ENCODE measurements around the gene CISD3.

CISD3 gene

DNA sequence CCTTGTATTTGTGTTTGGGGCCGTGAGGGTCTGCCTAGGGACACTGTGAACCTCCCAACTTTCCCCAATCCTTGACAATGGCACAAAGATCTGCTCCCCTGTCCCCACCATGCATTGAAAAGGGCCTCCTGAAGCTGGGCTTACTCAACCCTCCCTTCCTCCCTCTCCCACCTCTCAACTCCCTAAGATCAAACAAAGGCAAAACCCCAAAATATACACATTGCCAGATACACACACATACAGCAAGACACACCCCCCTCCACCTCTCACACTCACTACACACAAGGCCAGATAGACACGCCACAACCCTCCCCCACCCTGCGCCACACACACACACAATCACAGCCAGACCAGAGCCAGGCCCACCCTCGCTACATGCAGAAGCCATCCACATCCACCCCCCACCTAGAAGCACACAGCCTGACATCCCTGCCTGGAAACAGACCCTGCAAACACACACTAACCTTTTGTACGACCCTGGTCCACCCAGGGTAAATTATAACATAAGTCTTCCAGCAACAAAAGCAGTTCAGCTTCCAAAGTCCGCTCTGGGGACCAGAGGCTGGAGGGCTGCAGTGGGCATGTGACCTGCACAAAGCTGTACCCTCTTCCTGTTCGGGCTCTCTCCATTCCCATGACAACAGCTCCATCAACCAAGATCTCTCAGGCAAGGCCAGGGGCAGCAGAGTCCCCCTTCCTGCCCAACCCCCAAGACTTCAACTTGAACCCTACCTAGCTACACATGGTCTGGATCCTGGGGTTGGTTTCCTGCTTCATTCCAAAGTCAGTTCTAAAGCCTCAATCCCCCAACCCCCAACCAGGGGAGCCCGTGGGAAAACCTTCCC lies 16.1 kb downstream of the CISD3 start:
- no peak for DNase-seq

DNA sequence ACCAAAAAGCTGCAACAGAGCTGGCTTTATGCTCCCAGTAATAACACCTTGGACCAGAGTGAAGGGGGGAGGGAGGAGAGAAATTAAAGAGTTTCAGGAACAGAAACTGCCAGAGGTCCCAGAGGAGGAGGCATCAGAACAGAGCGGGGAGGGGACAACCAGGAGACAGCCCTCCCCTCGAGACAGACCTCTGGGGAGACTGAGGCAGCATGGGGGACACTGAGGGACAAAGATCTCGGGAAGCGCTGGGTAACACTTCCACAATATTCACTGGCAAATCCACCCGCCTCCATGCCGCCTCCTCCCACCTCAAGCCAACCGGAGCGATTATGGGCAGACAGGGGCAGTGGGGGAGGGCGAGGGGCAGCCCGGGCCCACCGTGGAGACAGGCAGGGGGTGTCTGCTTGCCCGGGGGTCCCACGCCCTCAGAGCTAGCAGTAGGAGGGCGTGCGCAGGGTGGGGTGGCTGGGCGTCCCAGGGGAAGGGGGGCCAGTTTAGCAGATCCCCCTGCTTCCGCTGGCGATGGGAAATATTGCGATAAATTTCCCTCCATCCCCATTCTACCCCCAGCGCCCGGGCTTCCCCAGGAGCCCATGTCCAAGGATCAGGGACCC lies 16.8 kb downstream of the CISD3 start:
- no peak for DNase-seq

DNA sequence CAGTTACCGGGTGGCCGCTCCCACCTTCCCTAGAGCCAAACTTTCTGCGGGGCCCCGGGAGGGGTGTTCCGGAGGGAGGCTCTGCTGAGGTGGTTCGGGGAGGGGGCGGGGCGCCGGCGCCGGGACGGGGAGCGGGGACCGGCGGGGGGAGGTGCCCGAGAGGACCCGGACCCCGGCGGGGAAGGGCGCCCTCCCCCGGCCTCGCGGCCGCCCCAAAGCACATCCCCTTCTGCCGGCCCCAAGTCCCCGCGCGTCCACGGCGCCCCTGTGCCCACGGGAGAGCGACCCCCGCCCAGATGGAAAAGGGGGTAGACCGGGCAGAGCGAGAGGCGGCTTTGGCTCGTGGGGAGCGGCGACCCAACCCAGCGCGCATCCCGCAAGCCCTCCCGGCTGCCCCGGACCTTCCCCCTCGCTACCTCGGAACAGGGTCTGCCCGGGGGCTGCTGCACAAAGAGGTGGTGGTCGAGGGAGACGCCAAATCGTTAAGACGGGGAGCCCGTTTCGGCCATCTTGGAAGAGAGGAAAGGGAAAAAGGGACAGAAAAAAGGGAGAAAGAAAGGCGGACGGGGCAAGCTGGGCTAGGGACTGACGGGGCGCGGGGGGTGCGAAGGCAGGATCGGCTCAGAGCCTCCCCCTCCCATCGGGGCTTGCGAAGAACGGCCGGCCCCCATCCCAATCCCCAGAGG lies 17.5 kb downstream of the CISD3 start:
- DNase-seq, result no peak

DNA sequence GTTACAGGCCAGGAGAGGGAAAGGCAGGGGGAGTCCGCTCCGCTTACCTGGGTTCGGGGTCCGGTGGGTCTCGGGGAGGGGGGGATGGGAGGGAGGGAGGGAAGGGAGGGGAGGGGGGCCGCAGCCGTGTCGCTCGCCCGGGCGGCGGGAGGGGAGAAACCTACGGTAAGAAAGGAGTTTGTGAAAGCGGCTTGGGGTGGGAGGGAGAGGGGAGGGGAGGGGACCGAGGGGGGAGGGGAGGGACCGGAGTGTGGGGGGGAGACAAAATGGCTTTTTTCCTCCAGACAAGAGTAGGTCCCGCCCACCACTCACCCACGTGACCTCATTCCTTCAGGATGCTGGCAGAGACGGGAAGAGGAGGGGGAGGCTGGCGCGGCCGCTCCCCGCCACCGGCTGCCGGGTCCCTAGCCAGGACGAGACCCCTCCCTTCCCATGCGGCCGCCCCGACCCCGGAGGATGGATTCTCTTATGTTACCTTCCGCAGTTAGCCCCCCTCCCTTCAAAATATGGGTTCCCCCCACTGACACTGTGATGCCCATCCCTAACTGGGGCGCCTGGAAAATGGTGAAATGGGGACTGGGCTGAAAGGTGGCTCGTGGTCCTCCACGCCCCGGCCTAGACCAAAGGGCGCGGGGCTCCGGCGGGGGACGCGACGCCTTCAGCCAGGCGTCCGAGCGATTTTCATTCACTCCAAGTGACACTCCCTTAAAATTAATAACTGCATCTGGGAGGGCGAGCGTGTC lies 18.2 kb downstream of the CISD3 start, which contains the start of gene PCGF2:
Gene PCGF2, minus strand, starts transcription at position 188 of the 743 bp plus-strand sequence. CDS start 7,934 bp downstream, outside the sequence.
- DNase-seq, result peak; percentile 93

DNA sequence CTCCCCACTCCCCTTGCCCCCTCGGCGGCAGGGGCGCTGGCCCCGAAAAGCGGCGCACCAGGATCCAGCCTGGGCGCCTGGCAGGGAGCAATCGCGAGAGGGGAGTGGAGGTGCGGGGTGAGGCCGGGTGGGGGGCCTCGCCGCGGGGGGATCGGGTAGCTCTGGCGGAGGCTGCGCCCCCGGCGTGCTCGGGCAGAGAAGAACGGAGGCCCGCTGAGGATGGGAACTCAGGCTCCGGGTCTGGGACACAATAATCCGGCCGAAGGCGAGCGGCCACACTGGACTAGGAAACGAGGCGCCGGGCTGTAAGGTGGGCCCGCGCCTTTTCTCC lies 18.7 kb downstream of the CISD3 start:
- DNase-seq, result no peak

DNA sequence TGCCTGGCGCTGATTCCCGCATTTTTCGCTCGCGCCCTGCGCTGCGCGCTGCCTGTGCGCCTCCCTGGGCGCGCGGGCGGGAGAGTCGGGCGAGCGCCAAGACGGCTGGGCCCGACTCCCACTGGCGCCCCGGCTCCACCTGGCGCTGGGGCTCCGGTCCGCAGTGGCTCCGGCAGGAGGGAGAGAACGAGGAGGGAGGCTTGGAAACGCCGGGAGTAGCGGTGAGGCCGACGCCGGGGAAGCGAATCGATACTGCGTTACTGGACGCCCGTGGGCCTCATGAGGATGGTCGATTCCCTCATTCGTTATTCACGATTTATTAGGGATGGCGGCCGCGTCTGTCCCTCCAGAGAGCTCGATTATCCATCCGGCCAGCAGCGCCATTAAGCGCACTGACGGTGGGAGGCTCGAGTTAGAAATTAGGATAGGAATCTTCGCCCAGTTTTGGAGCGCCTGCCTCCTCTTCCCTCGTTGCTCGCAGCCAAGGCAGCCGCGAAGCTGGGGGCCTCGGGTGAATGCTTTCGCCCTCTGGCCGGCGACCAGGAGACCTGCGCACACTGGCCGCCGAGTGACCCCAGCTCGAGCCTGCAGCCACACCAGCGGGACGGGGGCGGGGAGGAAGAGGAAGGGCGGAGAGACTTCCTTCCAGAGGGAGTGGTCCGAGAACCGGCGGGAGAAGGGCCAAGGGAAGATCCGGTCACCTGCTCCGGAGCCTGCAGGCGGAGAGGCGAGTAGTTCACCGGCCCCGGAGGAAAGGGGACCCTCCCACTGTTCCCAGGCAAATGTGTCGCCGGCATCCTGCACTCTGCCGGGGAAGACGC lies 19.3 kb downstream of the CISD3 start:
- DNase-seq, result peak; percentile 56

DNA sequence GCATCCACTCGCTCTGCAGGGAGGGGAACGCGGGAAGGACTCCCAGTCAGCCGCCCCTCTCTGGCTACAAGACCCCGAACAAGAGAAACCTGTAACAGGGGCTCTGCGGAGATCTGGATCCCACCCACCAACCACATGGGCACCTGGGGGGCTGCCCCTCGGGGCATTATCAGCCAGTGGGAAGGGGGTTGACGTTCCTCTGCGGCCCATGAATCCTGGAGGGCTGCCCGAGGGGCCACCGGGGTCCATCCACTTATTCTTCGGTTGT lies 19.8 kb downstream of the CISD3 start:
- DNase-seq, result no peak

DNA sequence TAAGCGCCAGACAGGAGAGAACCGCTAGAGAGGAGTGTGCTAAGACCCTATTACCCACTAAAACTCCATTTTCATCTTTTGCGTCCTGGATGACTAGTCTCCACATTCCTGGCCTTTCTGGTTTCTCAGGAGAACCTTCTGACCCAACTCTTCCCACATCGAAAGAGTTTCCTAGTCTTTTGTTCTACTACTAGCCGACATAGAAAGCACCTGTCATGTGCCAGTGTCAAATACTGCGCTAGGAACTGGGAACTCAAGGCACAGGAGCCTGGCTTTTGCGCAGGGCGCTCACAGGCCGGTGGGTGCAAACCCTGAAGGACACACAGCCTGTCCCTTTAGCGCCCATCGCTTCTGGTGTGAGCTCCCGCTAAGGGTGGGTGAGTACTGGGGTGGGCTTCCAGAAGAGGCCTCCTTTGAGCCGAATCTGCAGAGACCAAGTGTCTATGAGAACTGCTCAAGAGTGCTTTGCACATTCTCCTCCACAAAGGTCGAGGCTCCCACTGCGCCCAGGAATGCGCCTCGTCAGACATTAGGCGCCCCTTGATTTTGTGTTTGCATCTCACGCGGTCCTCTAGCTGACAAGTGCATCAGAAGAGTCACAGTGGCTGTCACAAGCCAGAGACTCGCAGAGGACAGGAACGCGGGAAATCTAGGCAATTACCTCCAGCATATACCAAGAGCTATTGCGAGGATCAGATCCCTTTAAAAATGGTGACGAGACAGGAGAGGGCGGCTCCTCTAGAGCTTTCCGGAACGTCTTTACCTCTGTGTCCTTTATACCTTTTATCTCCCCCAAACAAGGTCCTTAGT lies 20.4 kb downstream of the CISD3 start:
- DNase-seq, result no peak

DNA sequence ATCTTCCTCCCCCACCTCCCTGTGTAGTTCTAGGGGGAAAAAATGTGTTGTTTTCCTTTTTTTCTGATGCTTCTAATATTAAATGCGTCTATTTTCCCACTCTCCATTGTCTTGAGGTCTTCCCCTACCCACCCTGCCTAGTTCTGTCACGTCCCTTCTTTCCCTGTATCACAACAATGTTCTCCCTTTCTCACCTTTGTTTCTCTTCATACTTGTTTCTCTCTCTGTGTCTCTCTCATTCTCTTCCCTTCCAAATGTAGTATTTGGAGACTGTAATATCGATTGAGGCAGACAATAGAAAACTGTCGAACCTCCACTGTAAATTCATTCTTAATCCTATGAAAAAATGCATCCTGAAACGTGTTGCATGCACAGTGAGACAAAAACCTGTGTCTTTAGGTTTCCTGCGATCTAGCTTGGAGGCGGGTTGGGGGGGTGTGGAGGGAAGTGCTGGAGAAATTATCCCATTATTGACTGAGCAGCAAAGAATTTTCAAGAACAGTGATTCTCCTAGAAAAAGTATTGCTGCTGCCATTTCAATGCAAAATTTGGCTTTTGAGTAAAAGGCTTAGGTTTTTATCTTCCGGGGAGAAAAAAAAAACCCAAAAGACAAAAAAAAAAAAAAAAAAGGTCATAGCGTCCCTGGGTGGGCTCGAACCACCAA lies 21.1 kb downstream of the CISD3 start:
- no peak for DNase-seq

DNA sequence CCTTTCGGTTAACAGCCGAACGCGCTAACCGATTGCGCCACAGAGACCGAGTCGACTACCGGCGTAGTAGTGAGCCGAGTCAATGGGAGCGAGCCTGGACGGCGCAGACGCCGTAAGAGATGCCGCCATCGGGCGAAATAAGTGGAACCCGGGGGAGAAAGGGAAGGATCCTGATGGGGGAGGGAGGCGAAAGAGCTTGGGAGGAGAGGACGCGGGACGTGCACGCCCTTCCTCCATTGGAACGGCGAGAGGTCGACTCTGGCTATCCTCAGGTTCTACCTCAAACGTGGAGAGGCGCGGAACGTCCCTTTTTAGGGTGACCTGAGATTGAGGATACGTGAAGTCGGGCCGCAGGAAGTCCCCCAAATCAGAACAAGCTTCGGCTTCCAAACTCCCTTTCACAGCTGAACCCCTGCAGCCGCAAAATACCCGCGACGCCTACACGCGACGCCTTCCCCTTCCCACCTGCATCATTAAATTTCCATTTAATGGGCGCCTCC lies 21.7 kb downstream of the CISD3 start:
- peak; percentile 87 for DNase-seq

DNA sequence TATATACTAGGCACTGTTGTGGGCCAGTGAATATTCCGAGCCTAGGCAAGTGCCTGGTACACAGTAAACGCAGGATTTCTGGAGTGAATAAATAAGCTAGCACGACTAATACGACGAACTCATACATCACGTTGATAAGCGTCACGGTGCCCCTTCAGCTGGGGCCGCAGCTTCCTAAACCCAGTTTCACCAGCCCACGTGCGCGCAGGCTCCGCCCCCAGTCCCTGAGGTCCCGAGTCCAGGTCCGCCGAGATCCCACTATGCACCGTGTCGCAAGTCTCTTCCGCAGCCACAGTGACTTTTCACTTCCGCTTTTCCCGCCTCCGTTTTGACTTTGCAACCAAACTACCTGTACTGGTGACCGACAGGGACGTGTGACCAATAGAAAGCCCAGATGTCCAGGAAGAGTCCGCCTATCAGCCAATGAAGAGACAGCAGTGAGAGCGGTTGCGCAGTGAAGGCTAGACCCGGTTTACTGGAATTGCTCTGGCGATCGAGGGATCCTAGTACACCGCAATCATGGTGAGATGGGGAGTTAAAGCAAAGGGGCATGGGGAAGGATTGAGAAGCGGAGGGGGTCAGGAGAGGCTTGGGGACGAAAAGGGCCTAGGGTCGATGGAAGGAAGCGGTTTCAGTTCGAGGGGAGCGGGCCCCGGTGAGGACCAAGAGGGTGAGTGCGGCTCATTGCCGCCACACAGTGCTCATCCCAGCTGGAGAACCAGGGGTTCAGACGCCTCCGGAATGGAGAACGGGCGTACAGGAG lies 22.3 kb downstream of the CISD3 start, which contains the start of gene PSMB3:
Gene PSMB3, plus strand, starts transcription at position 434 of the 763 bp plus-strand sequence. Its CDS starts 86 bp downstream, at position 520.
- peak; percentile 100 for DNase-seq

DNA sequence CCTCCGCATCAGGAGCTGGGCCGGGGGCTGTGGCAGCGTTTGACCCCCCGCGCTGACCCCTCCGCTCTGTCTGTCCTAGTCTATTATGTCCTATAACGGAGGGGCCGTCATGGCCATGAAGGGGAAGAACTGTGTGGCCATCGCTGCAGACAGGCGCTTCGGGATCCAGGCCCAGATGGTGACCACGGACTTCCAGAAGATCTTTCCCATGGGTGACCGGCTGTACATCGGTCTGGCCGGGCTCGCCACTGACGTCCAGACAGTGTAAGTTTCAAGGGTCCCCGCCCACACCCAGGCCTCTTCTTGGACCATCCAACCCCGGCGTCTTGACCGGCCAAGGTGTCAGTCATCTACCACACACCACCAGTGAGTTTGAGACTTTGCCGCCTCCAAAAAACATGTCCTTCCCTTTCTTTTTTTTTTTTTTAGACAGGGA lies 22.9 kb downstream of the CISD3 start:
- DNase-seq, result no peak

DNA sequence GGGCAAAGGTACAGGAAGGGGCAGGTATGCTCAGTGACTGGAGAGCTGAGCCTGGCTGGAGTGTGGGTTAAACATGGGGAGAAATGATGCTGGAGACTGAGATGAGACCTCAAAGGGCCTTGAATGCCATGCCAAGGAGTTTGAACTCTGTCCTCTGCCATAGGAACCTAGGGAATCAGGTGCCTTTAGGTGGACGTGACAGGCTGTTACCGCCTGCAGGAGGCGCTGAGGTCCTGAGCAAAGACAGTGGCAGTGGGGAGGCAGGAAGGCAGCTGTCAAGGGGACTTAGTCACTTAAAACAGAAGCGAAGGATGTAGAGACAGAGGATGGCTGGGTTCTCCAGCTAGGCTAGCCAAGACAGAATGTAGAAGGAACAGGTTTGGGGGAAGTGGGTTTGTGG lies 31.5 kb downstream of the CISD3 start:
- DNase-seq, result peak; percentile 37

DNA sequence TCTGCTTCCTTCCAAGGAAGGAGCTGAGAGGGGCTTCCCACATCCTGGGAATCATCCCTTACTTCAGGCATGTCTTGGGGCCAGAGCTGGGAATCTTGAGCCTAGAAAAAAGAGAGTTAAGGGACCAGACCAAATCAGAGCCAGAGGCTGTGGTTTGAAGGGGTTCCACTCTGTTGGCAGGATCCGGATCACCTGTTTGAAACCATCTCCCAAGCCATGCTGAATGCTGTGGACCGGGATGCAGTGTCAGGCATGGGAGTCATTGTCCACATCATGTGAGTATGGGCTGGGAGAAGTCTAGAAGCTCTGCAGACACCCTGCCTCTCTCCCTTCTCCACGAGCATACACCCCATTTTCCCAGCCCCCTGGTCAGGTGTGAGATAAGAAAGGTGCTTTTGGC lies 32.1 kb downstream of the CISD3 start:
- no peak for DNase-seq

DNA sequence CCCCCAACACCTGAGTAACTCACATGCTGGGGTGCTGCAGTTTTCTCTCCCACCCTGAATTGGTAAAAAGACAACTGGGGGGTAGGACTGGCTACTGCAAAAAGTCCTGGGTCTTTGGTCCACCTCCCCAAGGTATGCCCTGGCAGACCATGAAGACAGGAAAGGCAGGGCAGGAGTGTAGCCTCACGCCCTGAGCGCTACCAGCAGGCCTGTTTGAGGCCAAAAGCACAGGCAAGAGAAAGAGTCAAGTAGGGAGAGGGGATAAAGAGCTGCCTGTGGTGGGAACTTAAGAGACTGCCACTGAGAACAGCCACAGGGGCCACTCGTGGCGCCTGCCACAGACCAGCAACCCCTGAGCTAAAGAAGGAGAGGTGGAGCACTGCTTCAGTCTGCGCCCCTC lies 36.2 kb downstream of the CISD3 start:
- no peak for DNase-seq

DNA sequence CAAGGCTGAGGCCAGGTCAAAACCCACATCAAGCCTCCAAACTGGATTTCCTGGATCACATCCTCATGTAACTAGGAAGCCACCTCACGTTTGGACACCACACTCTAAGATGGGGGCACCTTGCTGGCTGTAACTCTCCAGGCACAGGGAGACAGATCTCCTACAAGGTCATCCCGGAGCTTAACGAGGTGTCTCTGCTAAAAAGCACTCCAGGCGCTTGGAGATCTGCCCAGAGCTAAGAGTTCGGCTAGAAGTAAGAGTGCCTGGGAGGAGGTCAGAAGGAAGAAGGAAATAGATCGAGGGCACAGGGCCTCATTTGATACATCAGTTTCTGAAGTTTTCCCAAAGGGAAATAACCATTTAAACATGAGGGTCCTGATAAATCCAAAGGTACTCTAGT lies 38.3 kb downstream of the CISD3 start:
- no peak for DNase-seq

DNA sequence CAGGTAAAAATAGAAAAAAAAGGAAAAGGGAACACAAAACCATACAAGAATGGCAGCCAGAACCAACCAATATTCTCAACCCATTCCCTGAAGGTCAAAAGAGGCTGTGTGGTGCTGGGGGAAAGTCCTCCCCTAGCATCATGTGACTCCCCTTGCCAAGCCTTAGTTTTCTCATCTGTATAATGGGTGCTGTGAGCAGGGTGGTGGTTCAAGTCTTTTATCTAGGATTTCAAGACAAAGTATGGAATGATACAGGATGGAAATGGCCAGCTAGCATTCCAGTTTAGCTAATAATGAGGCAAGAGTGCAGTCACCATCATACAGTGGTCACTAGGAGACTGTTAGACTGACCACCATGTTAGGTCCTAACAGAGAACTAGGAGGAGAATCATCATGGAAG lies 43.1 kb downstream of the CISD3 start:
- no peak for DNase-seq

DNA sequence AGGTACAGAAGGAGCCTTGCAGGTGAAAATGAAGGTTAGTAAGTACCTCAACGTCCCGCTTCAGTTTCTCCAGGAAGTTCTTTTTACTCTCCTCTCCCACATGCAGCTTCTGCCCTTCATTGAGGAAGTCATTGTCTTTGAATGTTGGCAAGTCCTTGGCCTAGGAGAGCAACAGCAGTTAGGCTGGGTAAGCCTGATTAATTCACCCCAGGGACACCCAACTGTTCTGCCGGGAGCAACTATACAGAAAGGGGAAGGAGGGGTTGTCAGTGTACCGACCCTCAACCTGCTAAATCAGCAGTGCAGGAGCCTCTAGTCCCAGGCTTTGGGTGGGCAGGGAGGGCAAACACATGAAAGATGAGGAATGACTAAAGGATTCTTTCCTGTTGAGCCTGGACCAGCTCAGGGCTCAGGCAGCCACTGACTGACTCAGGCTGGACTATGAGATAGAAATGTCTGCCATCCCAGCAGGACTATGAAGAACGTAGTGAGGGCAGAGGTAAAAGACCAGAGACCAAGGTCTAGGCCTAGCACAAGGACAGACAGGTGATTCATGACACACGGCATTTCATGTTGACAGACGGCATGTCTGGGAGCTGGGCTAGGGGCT lies 47.6 kb downstream of the CISD3 start:
- no peak for DNase-seq

DNA sequence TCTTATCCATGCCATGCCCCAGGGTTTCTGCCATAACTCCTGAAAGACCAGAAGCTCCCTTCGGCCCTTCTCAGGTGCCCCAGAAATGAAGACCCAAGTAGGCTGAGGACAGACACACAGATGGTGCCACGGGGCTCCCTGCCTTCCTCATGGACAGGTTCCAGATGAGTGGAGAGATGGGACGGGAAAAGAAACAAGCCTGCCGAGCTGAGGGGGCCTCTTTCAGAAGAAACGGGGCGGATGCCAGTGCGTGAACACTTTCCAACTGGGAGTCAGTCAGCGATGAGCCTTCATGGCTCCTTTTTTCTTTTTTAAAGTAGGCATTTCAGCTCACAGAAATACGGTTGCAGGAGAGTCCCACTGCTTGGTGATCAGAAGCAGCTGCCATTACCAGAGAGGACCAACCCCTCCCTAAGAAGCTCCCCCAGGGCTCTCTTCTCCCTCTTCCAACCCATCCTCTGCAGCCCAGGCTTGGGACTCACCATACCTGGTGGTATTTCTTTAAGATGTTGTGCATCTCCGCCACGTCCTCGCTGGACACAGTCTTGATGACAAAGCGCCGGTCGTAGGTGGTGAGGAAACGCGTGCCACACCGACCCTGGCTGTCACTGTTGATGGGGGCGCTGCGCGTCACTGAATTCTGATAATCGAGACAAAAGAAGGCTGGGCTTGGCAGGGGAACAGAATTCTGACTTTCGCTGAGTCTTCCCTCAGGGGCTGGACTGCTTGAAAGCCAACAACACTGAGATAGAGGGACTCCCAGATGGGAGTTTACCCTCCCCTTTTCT lies 50.0 kb downstream of the CISD3 start:
- no peak for DNase-seq

All from fibroblast of skin of right biceps (primary cell).